OCI-LY3 (cell line): Measurements from ENCODE around the gene SLC39A1.
"Not testable (repeated sequence)": the region's sequence is repeated elsewhere in the genome, so short reads cannot be mapped to it uniquely, and the experiment has no call there.

Source experiments
- H2AFZ ChIP-seq: fragments of 200-600, 300-600 bp; shearing (Covaris generic); 2 replicates; pipeline ENCODE4 v1.6.0; 2014; ENCODE audit warnings: antibody characterized with exemption, low read depth, low read length
- H3K27ac ChIP-seq: fragments of 200-600, 300-600 bp; sonication (generic); 2 replicates; pipeline ENCODE4 v1.5.1; 2014; ENCODE audit warnings: mild to moderate bottlenecking, low read length, moderate library complexity, mixed read lengths
- H3K27me3 ChIP-seq: fragments of 200-600, 300-600 bp; sonication (generic); 2 replicates; pipeline ENCODE4 v1.6.1; 2014; ENCODE audit warnings: low read depth, low read length, mixed read lengths
- H3K36me3 ChIP-seq: fragments of 200-600, 300-600 bp; sonication (generic); replicated peaks from 2 replicates; pipeline ENCODE3; 2014; ENCODE audit warnings: low read depth, low read length, mixed read lengths
- H3K4me1 ChIP-seq: fragments of 300-600, 200-600 bp; sonication (generic); 2 replicates; pipeline ENCODE4 v1.6.1; 2014; ENCODE audit warnings: low read length, mixed read lengths
- H3K4me2 ChIP-seq: fragments of 200-600, 300-600 bp; sonication (generic); 2 replicates; pipeline ENCODE4 v1.6.1; 2014; ENCODE audit warnings: low read length, mixed read lengths
- H3K4me3 ChIP-seq: fragments of 300-600, 200-600 bp; sonication (generic); 2 replicates; pipeline ENCODE4 v1.5.1; 2014; ENCODE audit warnings: antibody characterized with exemption, mild to moderate bottlenecking, low read length, moderate library complexity
- H3K79me2 ChIP-seq: fragments of 300-600, 200-600 bp; shearing (Covaris generic); 2 replicates; pipeline ENCODE4 v1.6.1; 2014; ENCODE audit warnings: mild to moderate bottlenecking, low read length, mixed read lengths
- H3K9ac ChIP-seq: fragments of 300-600, 200-600 bp; shearing (Covaris generic); 2 replicates; pipeline ENCODE4 v1.6.0; 2014; ENCODE audit warnings: mild to moderate bottlenecking, low read length, moderate library complexity
- H3K9me3 ChIP-seq: fragments of 200-600, 300-600 bp; shearing (Covaris generic); 2 replicates; pipeline ENCODE4 v1.6.1; 2014; ENCODE audit warnings: low read length, mixed read lengths; ENCODE audit not compliant: insufficient read depth
- H4K20me1 ChIP-seq: fragments of 200-600, 300-600 bp; sonication (generic); 2 replicates; pipeline ENCODE4 v1.6.1; 2016; ENCODE audit warnings: low read length, mixed read lengths; ENCODE audit not compliant: insufficient read depth
- EZH2phosphoT487 ChIP-seq: fragments of 200-600 bp; shearing (Covaris generic); IDR thresholded peaks from 2 replicates; pipeline ENCODE4 v1.6.1; 2018; ENCODE audit warnings: antibody characterized with exemption, mixed run types, low read depth
- TF ChIP-seq, protein P1 (sequence below): fragments of 200-600, 300-600 bp; sonication (generic); IDR thresholded peaks from 2 replicates; pipeline ENCODE4 v1.5.1; 2014; ENCODE audit warnings: antibody characterized with exemption, low read length, low read depth

SLC39A1 gene

DNA sequence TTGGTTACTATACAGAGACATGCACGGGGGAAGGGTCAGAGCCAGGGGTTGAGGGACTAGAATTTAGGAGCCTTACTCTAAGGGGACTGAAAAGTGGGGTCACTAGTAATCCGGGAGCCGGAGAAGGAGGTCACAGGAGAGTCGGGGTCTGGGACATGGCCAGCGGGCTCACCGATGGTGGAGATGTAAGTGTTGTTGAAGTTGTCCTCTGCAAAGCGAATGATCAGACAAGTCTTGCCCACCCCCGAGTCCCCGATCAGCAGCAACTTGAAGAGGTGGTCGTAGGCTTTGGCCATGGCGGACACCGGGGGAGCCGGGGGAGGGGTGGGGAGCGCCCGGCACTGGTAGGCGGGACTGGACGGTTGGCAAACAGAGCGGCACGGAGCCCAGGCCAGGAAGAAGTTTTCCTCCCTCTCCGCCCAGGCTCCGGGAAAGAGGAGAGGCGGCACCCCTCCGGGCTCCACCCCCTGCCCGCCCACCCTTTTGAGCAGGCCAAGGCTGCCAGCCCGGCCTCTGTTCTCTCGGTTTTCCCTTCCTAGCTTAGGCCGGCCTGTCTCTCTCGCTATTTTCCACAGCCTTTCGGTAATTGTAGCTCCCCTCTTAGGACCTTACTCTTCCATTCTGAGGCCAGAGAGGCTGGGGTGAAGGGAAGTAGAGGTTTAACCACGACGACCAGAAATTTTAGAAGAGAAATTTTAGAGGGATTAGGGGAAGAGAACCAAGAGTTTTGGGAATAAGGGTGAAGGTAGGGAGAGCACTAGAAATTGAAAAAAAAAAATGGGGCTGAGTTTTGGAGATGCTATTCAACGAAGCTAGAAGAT, 22.8 kb upstream of the SLC39A1 start, which contains the start of gene RAB13:
Gene RAB13, minus strand, starts transcription at position 399 of the 821 bp plus-strand sequence. Its CDS starts 103 bp downstream, at position 296.
- peak within 1 kb of the TSS; percentile 65 for H3K27ac ChIP-seq
- H3K9me3 ChIP-seq, result no peaks in the 10 kb centered on the region
- H3K79me2 ChIP-seq, result peaks cover 6% of the 10 kb centered on the region
- peaks cover 33% of the 10 kb centered on the region for H3K4me1 ChIP-seq
- peak within 1 kb of the TSS; percentile 73 for H2AFZ ChIP-seq
- H3K4me2 ChIP-seq, result peak within 1 kb of the TSS; percentile 78
- no peak for TF ChIP-seq EZH2phosphoT487
- TF ChIP-seq, protein P1, sequence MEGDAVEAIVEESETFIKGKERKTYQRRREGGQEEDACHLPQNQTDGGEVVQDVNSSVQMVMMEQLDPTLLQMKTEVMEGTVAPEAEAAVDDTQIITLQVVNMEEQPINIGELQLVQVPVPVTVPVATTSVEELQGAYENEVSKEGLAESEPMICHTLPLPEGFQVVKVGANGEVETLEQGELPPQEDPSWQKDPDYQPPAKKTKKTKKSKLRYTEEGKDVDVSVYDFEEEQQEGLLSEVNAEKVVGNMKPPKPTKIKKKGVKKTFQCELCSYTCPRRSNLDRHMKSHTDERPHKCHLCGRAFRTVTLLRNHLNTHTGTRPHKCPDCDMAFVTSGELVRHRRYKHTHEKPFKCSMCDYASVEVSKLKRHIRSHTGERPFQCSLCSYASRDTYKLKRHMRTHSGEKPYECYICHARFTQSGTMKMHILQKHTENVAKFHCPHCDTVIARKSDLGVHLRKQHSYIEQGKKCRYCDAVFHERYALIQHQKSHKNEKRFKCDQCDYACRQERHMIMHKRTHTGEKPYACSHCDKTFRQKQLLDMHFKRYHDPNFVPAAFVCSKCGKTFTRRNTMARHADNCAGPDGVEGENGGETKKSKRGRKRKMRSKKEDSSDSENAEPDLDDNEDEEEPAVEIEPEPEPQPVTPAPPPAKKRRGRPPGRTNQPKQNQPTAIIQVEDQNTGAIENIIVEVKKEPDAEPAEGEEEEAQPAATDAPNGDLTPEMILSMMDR, result no peak
- H4K20me1 ChIP-seq, result no peaks in the 10 kb centered on the region
- peaks cover 2% of the 10 kb centered on the region for H3K36me3 ChIP-seq
- peak within 1 kb of the TSS; percentile 65 for H3K9ac ChIP-seq
- H3K27me3 ChIP-seq, result no peaks in the 10 kb centered on the region
- peak within 1 kb of the TSS; percentile 73 for H3K4me3 ChIP-seq

DNA sequence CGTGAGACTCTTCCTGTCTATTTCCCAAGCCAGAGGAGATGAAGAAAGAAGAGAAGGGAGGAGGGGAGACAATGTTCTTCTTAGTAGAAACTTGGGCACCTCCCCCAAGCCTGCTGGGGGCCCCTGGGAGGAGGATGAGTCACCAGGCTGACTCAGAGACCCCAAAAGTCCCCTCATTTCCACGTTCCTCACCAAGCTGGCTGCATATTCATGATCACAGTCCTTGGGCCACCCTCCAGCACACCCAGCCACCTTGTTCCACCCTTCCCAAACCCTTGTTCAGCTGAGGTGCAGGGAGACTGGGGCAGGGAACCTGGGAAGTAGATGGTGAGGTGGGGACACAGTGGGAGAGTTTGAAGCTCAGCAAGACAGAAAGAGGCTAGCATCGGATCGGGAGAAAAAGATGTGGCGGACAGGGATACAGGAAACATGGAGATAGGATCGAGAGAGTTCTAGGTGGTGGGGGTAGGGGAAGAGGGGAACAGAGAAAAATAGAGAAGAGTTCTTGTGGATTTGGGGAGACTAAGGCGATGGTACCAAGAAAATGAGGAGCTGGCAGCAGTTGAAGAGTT, 22.1 kb upstream of the SLC39A1 start:
- no peaks in the 10 kb centered on the region for H3K9me3 ChIP-seq
- no peaks in the 10 kb centered on the region for H3K79me2 ChIP-seq
- peak overlapping the region; percentile 78 for H3K4me2 ChIP-seq
- H3K27me3 ChIP-seq, result no peaks in the 10 kb centered on the region
- no peaks in the 10 kb centered on the region for H3K36me3 ChIP-seq
- H4K20me1 ChIP-seq, result no peaks in the 10 kb centered on the region
- peak overlapping the region; percentile 65 for H3K9ac ChIP-seq
- H2AFZ ChIP-seq, result peak overlapping the region; percentile 73; the same call in 1 of the 2 replicates
- no peak overlapping the region for H3K27ac ChIP-seq
- TF ChIP-seq, protein P1, result no peak
- no peak for TF ChIP-seq EZH2phosphoT487
- peaks cover 33% of the 10 kb centered on the region for H3K4me1 ChIP-seq
- H3K4me3 ChIP-seq, result peak overlapping the region; percentile 73

DNA sequence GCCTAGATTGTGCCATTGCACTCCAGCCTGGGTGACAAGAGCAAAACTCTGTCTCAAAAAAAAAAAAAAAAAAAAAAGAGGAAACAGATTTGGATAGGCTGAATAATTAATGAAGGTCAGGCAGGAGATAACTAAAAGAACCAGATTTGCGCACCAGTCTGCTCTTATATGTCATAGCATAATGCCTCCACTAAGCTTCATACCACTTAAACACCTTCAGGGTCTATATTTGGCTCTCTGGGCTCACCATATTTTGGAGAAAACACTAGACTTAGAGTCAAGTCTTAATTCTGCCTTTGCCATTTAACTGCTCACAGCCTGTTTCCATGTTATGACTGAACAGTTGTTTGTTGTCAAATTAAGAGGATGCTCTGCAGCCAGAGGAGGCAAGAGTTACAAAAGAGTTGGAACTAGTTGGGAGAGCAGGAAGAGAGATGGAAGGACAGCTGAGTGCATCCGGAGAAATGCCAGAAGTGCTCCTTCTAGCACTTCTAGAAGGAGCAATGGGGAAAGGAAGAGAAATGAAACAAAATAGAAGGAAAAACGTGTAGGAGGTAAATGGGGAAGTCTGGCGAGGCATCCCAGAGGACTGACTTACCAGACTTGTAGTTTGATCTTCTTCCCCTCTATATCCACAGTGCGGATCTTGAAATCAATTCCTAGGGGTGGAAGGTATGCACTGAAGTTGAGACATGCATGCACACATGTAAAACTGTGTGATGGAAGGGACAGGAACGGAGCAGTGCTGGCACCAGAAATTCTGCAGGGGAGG, 21.0 kb upstream of the SLC39A1 start:
- Histone ChIP-seq H3K36me3 (no peaks in the 10 kb centered on the region), H3K27ac (no peak overlapping the region), H3K79me2 (no peaks in the 10 kb centered on the region), H4K20me1 (no peaks in the 10 kb centered on the region), H3K4me2 (peak overlapping the region; percentile 78; the same call in 1 of the 2 replicates), H3K27me3 (no peaks in the 10 kb centered on the region), H2AFZ (no peak overlapping the region), H3K4me1 (peaks cover 31% of the 10 kb centered on the region), H3K9ac (no peak overlapping the region), H3K9me3 (no peaks in the 10 kb centered on the region), H3K4me3 (no peak overlapping the region)
- TF ChIP-seq, protein P1, result no peak
- TF ChIP-seq EZH2phosphoT487, result no peak

DNA sequence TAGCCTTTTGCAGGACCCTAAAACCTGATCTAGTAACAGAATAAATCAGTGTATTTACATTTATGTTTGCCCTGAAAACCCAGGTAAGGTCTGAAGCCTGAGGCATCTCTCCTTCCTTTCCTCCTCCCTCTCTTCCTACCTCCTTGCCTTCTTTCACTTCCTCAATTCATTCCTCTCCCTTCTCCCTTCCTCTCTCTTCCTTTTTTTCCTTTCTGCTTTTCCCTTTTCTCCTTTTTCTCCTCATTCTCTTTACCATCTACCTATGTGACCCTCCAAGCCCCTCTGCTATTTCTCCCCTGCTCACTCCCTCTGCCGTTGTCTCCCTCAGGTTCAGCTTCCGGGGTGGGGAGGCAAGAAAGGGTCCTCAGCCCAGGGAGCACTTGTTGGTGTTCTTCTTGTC, 18.4 kb upstream of the SLC39A1 start:
- not testable (repeated sequence) for H3K9me3 ChIP-seq, H3K27me3 ChIP-seq, H3K4me3 ChIP-seq, H4K20me1 ChIP-seq, H3K36me3 ChIP-seq, H3K9ac ChIP-seq, H3K4me2 ChIP-seq, H2AFZ ChIP-seq, H3K27ac ChIP-seq
- Histone ChIP-seq H3K79me2 (peaks cover 14% of the 10 kb centered on the region), H3K4me1 (peaks cover 35% of the 10 kb centered on the region)

GRCh38 chr1:153979091-153979490, 15.8 kb upstream of the SLC39A1 start:
- Histone ChIP-seq H3K79me2 (peaks cover 27% of the 10 kb centered on the region), H3K36me3 (peaks cover 20% of the 10 kb centered on the region), H3K4me2 (peak overlapping the region; percentile 83; the same call in 1 of the 2 replicates), H3K4me1 (peaks cover 21% of the 10 kb centered on the region), H3K4me3 (peak overlapping the region; percentile 85; the same call in 1 of the 2 replicates)
- not testable (repeated sequence) for H2AFZ ChIP-seq, H3K27me3 ChIP-seq, H3K9ac ChIP-seq, H3K27ac ChIP-seq, H4K20me1 ChIP-seq, H3K9me3 ChIP-seq
